SK-N-SH treated with all-trans-retinoic acid at 6 μM for 48 hours (cell line): Measurements from ENCODE around the gene SLC25A11.

Experiments
- ATAC-seq: fragments of 200-7000 bp; cut with Tn5 transposase; 3 replicates; pipeline ENCODE4 v1.9.1; 2020; ENCODE audit warnings: mild to moderate bottlenecking, moderate library complexity
- ARNTL ChIP-seq: fragments of 450-650 bp; formaldehyde crosslinking; IDR thresholded peaks from 2 replicates; pipeline ENCODE4 v1.5.0; 2020; ENCODE audit warnings: low read depth, mild to moderate bottlenecking, moderate library complexity, borderline replicate concordance
- BACH2 ChIP-seq: fragments of 250-450 bp; sonication (Bioruptor Pico); IDR thresholded peaks from 2 replicates; pipeline ENCODE4 v1.9.0; 2021; ENCODE audit warnings: mild to moderate bottlenecking, borderline replicate concordance
- CREB5 ChIP-seq: fragments of 250-450 bp; sonication (Bioruptor Pico); IDR thresholded peaks from 2 replicates; pipeline ENCODE4 v1.5.1; 2020; ENCODE audit warnings: low read depth, mild to moderate bottlenecking, moderate library complexity
- CSDC2 ChIP-seq: fragments of 250-450 bp; sonication (Bioruptor Pico); IDR thresholded peaks from 2 replicates; pipeline ENCODE4 v1.5.0; 2020; ENCODE audit warnings: mild to moderate bottlenecking, moderate library complexity
- ESRRG ChIP-seq: fragments of 250-450 bp; sonication (Bioruptor Pico); IDR thresholded peaks from 2 replicates; pipeline ENCODE4 v1.6.1; 2021; ENCODE audit warnings: mild to moderate bottlenecking
- GLIS3 ChIP-seq: fragments of 250-450 bp; sonication (Bioruptor Pico); IDR thresholded peaks from 2 replicates; pipeline ENCODE4 v1.5.0; 2020; ENCODE audit warnings: mild to moderate bottlenecking, moderate library complexity
- ISL1 ChIP-seq: fragments of 250-450 bp; sonication (Bioruptor Pico); IDR thresholded peaks from 2 replicates; pipeline ENCODE4 v2.1.2; 2022; ENCODE audit warnings: mild to moderate bottlenecking, moderate library complexity
- OSR1 ChIP-seq: fragments of 250-450 bp; sonication (Bioruptor Pico); IDR thresholded peaks from 2 replicates; pipeline ENCODE4 v1.8.0; 2022; ENCODE audit warnings: moderate library complexity, mild to moderate bottlenecking, inconsistent platforms
- PATZ1 ChIP-seq: fragments of 250-450 bp; sonication (Bioruptor Pico); IDR thresholded peaks from 2 replicates; pipeline ENCODE4 v1.8.0; 2020; ENCODE audit warnings: mild to moderate bottlenecking, moderate library complexity, borderline replicate concordance
- POU6F1 ChIP-seq: fragments of 250-450 bp; sonication (Bioruptor Pico); IDR thresholded peaks from 2 replicates; pipeline ENCODE4 v1.8.0; 2021; ENCODE audit warnings: low read depth, mild to moderate bottlenecking, moderate library complexity, borderline replicate concordance
- PPARA ChIP-seq: fragments of 250-450 bp; sonication (Bioruptor Pico); IDR thresholded peaks from 2 replicates; pipeline ENCODE4 v1.5.0; 2020; ENCODE audit warnings: mild to moderate bottlenecking, borderline replicate concordance
- RARB ChIP-seq: fragments of 250-450 bp; sonication (Bioruptor Pico); IDR thresholded peaks from 2 replicates; pipeline ENCODE4 v1.8.0; 2021; ENCODE audit warnings: mild to moderate bottlenecking, moderate library complexity
- SNAI2 ChIP-seq: fragments of 250-450 bp; sonication (Bioruptor Pico); IDR thresholded peaks from 2 replicates; pipeline ENCODE4 v1.5.0; 2020; ENCODE audit warnings: mild to moderate bottlenecking, moderate library complexity
- TCF4 ChIP-seq: fragments of 250-450 bp; sonication (Bioruptor Pico); IDR thresholded peaks from 2 replicates; pipeline ENCODE4 v1.8.0; 2021; ENCODE audit warnings: mild to moderate bottlenecking, moderate library complexity, borderline replicate concordance
- TOX ChIP-seq: fragments of 250-450 bp; sonication (Bioruptor Pico); IDR thresholded peaks from 2 replicates; pipeline ENCODE4 v1.8.0; 2021; ENCODE audit warnings: mild to moderate bottlenecking, moderate library complexity, borderline replicate concordance
- ZC3H10 ChIP-seq: fragments of 250-450 bp; sonication (Bioruptor Pico); IDR thresholded peaks from 2 replicates; pipeline ENCODE4 v1.5.1; 2021; ENCODE audit warnings: mild to moderate bottlenecking, moderate library complexity
- ZFP3 ChIP-seq: fragments of 250-450 bp; sonication (Bioruptor Pico); IDR thresholded peaks from 2 replicates; pipeline ENCODE4 v1.5.0; 2020; ENCODE audit warnings: mild to moderate bottlenecking, moderate library complexity
- ZFP30 ChIP-seq: fragments of 450-650 bp; formaldehyde crosslinking; IDR thresholded peaks from 2 replicates; pipeline ENCODE4 v1.5.0; 2022; ENCODE audit warnings: mild to moderate bottlenecking, moderate library complexity
- ZNF565 ChIP-seq: fragments of 450-650 bp; formaldehyde crosslinking; conservative IDR thresholded peaks from 2 replicates; pipeline ENCODE4 v1.5.0; 2020; ENCODE audit warnings: low read depth, mild to moderate bottlenecking, moderate library complexity
- ZNF70 ChIP-seq: fragments of 450-650 bp; formaldehyde crosslinking; IDR thresholded peaks from 2 replicates; pipeline ENCODE4 v1.5.0; 2020; ENCODE audit warnings: mild to moderate bottlenecking, moderate library complexity
- ZNF8 ChIP-seq: fragments of 450-650 bp; formaldehyde crosslinking; IDR thresholded peaks from 2 replicates; pipeline ENCODE4 v1.5.0; 2020; ENCODE audit warnings: mild to moderate bottlenecking, moderate library complexity
- TF ChIP-seq, protein P1 (sequence below): fragments of 250-450 bp; sonication (Bioruptor Pico); IDR thresholded peaks from 2 replicates; pipeline ENCODE4 v1.5.0; 2020; ENCODE audit warnings: mild to moderate bottlenecking, moderate library complexity

The SLC25A11 gene

DNA sequence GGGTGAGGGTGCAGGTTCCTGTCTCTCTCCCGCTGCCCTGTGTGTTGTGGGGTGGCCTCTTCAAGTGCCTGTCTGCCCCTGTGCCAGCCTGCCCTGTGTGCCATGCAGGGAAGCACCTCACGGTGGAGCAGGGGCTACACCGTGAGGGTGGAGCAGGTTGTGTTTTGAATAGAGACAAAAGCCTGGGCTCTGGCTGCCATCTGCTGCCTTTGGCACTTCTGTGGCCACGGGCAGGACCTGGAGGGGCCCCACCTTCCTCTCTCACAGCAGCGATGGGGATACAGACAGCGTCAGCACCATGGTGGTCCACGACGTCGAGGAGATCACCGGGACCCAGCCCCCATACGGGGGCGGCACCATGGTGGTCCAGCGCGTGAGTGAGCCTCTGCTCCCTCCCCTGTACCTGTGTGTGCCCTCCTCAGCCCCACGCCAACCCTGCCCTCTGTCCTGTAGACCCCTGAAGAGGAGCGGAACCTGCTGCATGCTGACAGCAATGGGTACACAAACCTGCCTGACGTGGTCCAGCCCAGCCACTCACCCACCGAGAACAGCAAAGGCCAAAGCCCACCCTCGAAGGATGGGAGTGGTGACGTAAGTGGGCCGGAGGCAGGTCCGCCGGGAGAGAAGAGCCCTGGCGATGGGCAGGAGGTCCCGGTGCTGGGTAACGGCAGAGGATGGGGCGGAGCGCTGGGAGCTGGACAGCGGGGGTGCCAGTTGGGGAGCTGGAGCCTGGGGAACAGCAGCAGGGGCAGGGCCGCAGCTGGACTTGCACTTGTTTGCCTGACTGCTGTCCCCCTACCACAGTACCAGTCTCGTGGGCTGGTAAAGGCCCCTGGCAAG is 45.9 kb downstream of the SLC25A11 start:
- ATAC-seq = no peak
- TF ChIP-seq CSDC2 (CRISPR knock-in tag) = no peak
- no peak for TF ChIP-seq CREB5 (CRISPR knock-in tag)
- TF ChIP-seq BACH2 (CRISPR knock-in tag) = no peak
- no peak for TF ChIP-seq ESRRG (CRISPR knock-in tag)
- TF ChIP-seq ZNF70 = no peak
- TF ChIP-seq ZNF8 (CRISPR knock-in tag) = no peak
- TF ChIP-seq, protein P1, sequence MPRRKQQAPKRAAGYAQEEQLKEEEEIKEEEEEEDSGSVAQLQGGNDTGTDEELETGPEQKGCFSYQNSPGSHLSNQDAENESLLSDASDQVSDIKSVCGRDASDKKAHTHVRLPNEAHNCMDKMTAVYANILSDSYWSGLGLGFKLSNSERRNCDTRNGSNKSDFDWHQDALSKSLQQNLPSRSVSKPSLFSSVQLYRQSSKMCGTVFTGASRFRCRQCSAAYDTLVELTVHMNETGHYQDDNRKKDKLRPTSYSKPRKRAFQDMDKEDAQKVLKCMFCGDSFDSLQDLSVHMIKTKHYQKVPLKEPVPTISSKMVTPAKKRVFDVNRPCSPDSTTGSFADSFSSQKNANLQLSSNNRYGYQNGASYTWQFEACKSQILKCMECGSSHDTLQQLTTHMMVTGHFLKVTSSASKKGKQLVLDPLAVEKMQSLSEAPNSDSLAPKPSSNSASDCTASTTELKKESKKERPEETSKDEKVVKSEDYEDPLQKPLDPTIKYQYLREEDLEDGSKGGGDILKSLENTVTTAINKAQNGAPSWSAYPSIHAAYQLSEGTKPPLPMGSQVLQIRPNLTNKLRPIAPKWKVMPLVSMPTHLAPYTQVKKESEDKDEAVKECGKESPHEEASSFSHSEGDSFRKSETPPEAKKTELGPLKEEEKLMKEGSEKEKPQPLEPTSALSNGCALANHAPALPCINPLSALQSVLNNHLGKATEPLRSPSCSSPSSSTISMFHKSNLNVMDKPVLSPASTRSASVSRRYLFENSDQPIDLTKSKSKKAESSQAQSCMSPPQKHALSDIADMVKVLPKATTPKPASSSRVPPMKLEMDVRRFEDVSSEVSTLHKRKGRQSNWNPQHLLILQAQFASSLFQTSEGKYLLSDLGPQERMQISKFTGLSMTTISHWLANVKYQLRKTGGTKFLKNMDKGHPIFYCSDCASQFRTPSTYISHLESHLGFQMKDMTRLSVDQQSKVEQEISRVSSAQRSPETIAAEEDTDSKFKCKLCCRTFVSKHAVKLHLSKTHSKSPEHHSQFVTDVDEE (CRISPR knock-in tag) = no peak
- no peak for TF ChIP-seq OSR1 (CRISPR knock-in tag)
- no peak for TF ChIP-seq ZFP30 (CRISPR knock-in tag)
- TF ChIP-seq ARNTL (CRISPR knock-in tag) = no peak
- no peak for TF ChIP-seq PPARA (CRISPR knock-in tag)
- no peak for TF ChIP-seq GLIS3 (CRISPR knock-in tag)
- no peak for TF ChIP-seq SNAI2 (CRISPR knock-in tag)
- no peak for TF ChIP-seq PATZ1 (CRISPR knock-in tag)
- no peak for TF ChIP-seq ZC3H10 (CRISPR knock-in tag)
- TF ChIP-seq ISL1 (CRISPR knock-in tag) = no peak
- TF ChIP-seq TCF4 (CRISPR knock-in tag) = no peak
- TF ChIP-seq RARB (CRISPR knock-in tag) = no peak
- no peak for TF ChIP-seq TOX (CRISPR knock-in tag)
- no peak for TF ChIP-seq ZNF565 (CRISPR knock-in tag)
- TF ChIP-seq, all 23 proteins: peak for 0

DNA sequence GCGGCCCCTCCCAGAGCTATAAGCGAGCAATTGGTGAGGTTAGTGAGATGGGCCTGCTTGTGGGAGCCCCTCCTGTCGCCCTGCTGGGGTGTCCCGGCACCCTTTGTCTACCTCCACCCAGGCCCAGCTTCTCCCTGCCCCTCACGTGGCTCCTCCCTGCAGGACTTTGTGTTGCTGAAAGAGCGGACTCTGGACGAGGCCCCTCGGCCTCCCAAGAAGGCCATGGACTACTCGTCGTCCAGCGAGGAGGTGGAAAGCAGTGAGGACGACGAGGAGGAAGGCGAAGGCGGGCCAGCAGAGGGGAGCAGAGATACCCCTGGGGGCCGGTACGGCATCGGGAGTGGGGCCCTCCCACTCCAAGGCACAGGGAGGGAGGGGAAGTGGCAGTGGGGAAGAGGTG is 46.6 kb downstream of the SLC25A11 start:
- ATAC-seq = no peak
- no peak for TF ChIP-seq ISL1 (CRISPR knock-in tag)
- TF ChIP-seq ZNF70 = no peak
- TF ChIP-seq, protein P1 (CRISPR knock-in tag) = no peak
- no peak for TF ChIP-seq ZFP3 (CRISPR knock-in tag)
- TF ChIP-seq ZNF565 (CRISPR knock-in tag) = no peak
- no peak for TF ChIP-seq PATZ1 (CRISPR knock-in tag)
- TF ChIP-seq TOX (CRISPR knock-in tag) = no peak
- no peak for TF ChIP-seq PPARA (CRISPR knock-in tag)
- TF ChIP-seq RARB (CRISPR knock-in tag) = no peak
- no peak for TF ChIP-seq POU6F1 (CRISPR knock-in tag)
- TF ChIP-seq, all 23 proteins: peak for 0
